ENCODE results near the gene TMEM254.

GRCh38 chr10:80108576-80109239 is 30.2 kb downstream of the TMEM254 start:
- TF ChIP-seq EP300 (IDR thresholded peaks at IDR 0.05) (no peak), CTCF (IDR thresholded peaks at IDR 0.05) (no peak), POLR2AphosphoS5 (IDR thresholded peaks at IDR 0.05) (no peak)
